Endodermal cell (in vitro differentiated cells): ENCODE measurements around the gene LNX1. TPM values are rescaled to one million over a fixed set of nuclear protein-coding genes. Genes with fewer than 3 reads are reported as not detected.
A peak's percentile ranks its signal among the peaks of the same experiment; 100 is the strongest.

ENCODE experiments used
- DNase-seq: peaks from one replicate; pipeline ENCODE4 v3.0.0-alpha.2; 2017
- H3K27ac ChIP-seq: 2 replicates; pipeline ENCODE4 v1.5.1; 2013; ENCODE audit warnings: mild to moderate bottlenecking, low read depth, low read length, moderate library complexity
- H3K27me3 ChIP-seq: 2 replicates; pipeline ENCODE4 v1.6.1; 2013; ENCODE audit warnings: mild to moderate bottlenecking, low read length, moderate library complexity; ENCODE audit not compliant: insufficient read depth, control insufficient read depth, poor library complexity, severe bottlenecking
- H3K36me3 ChIP-seq: 2 replicates; pipeline ENCODE4 v1.7.0; 2013; ENCODE audit warnings: mild to moderate bottlenecking, low read length, moderate library complexity; ENCODE audit not compliant: control insufficient read depth, insufficient read depth
- H3K4me1 ChIP-seq: one replicate; pipeline ENCODE4 v1.7.0; 2013; ENCODE audit warnings: low read length; ENCODE audit not compliant: control insufficient read depth, insufficient read depth
- H3K4me3 ChIP-seq: 2 replicates; pipeline ENCODE4 v1.5.1; 2013; ENCODE audit warnings: mild to moderate bottlenecking, low read length, moderate library complexity
- H3K9ac ChIP-seq: 2 replicates; pipeline ENCODE4 v1.6.1; 2013; ENCODE audit warnings: mild to moderate bottlenecking, low read length, moderate library complexity; ENCODE audit not compliant: poor library complexity, severe bottlenecking; ENCODE audit errors: extremely low read depth
- H3K9me3 ChIP-seq: 2 replicates; pipeline ENCODE4 v1.6.1; 2013; ENCODE audit warnings: mild to moderate bottlenecking, low read length, moderate library complexity; ENCODE audit not compliant: control insufficient read depth
- H3K27ac Mint-ChIP-seq: 2 replicates; pipeline ENCODE4 v1.8.0; 2020; ENCODE audit warnings: mixed read lengths
- H3K27me3 Mint-ChIP-seq: 2 replicates; pipeline ENCODE4 v1.8.0; 2021; ENCODE audit warnings: mild to moderate bottlenecking, mixed read lengths; ENCODE audit not compliant: insufficient read depth
- H3K36me3 Mint-ChIP-seq: 2 replicates; pipeline ENCODE4 v1.8.0; 2020; ENCODE audit warnings: low read depth, mixed read lengths
- H3K4me1 Mint-ChIP-seq: 2 replicates; pipeline ENCODE4 v1.8.0; 2020; ENCODE audit warnings: mixed read lengths
- H3K4me3 Mint-ChIP-seq: 2 replicates; pipeline ENCODE4 v1.8.0; 2020; ENCODE audit warnings: mild to moderate bottlenecking, moderate library complexity, mixed read lengths
- H3K9me3 Mint-ChIP-seq: 2 replicates; pipeline ENCODE4 v1.8.0; 2020; ENCODE audit warnings: mild to moderate bottlenecking, mixed read lengths
- WGBS, 2 experiments: methylation state at CpG; one replicate each; pipeline versions ENCODE4 v1.1.5 to v1.1.7; 2013; ENCODE audit warnings: missing lambda C conversion rate in 2 of 2, mixed read lengths in 1 of 2; ENCODE audit not compliant: insufficient coverage in 1 of 2, insufficient read length in 1 of 2; 5-methylcytosine and 5-hydroxymethylcytosine counted together
- total RNA-seq, 2 donors: library from RNA; stranded (reverse); fragmentation: NEBNext Ultra II Directional in 1 of 2; extraction: Animal tissue kit (Norgen Biotek cat#: 25700) in 1 of 2; gene quantifications; 2 replicates in 1 of 2; 3 replicates in 1 of 2; pipeline ENCODE4 v1.2.1, GENCODE V29; 2021
- TF ChIP-seq, protein P1 (sequence below): fragments of 200-600 bp; sonication (generic); conservative IDR thresholded peaks from 2 replicates; pipeline ENCODE4 v1.5.0; 2021; ENCODE audit warnings: antibody characterized with exemption, mild to moderate bottlenecking

Gene LNX1
- total RNA-seq, 2 donors from 2014 or later: 4.4 to 5.4 TPM

DNA sequence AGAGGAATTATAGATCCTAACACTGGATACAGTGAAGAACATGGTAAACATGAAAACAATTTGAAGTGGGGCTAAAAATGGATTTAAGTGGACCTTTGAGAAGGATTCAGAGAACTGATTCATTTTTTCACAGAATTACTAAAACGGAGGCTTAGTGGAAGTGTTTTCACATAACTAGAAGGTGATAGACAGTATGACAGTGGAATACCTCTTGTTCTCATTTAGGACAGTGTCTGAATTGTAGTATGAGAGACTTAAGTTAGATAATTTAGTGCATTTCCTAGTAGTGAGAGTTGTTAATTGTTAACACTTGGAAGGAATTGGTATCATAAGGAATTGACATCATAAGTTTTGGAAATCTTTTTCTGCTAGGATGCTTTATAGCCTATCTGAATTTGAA lies 149.7 kb downstream of the LNX1 start:
- Histone ChIP-seq H3K9ac (no peak overlapping the region), H3K4me3 (no peak overlapping the region), H3K27me3 (no peaks in the 10 kb centered on the region), H3K4me1 (no peaks in the 10 kb centered on the region), H3K27ac (no peak overlapping the region), H3K9me3 (no peaks in the 10 kb centered on the region), H3K36me3 (peaks cover 63% of the 10 kb centered on the region)
- DNase-seq: no peak
- Mint-ChIP-seq H3K36me3 (peaks cover 45% of the 10 kb centered on the region), H3K4me1 (peaks cover 10% of the 10 kb centered on the region), H3K27ac (peak overlapping the region; percentile 56), H3K9me3 (no peaks in the 10 kb centered on the region), H3K4me3 (no peak overlapping the region), H3K27me3 (no peaks in the 10 kb centered on the region)
- TF ChIP-seq, protein P1, sequence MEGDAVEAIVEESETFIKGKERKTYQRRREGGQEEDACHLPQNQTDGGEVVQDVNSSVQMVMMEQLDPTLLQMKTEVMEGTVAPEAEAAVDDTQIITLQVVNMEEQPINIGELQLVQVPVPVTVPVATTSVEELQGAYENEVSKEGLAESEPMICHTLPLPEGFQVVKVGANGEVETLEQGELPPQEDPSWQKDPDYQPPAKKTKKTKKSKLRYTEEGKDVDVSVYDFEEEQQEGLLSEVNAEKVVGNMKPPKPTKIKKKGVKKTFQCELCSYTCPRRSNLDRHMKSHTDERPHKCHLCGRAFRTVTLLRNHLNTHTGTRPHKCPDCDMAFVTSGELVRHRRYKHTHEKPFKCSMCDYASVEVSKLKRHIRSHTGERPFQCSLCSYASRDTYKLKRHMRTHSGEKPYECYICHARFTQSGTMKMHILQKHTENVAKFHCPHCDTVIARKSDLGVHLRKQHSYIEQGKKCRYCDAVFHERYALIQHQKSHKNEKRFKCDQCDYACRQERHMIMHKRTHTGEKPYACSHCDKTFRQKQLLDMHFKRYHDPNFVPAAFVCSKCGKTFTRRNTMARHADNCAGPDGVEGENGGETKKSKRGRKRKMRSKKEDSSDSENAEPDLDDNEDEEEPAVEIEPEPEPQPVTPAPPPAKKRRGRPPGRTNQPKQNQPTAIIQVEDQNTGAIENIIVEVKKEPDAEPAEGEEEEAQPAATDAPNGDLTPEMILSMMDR: no peak
- 93 to 100% methylated on average over 1 of the region's 1 CpG for WGBS, 2 experiments

- TF ChIP-seq, protein P1: no peak
- peaks cover 44% of the 10 kb centered on the region for H3K36me3 ChIP-seq
- no peak overlapping the region for H3K27ac Mint-ChIP-seq
- H3K4me1 Mint-ChIP-seq: peaks cover 6% of the 10 kb centered on the region
- no peak overlapping the region for H3K27ac ChIP-seq
- DNase-seq: no peak
- H3K36me3 Mint-ChIP-seq: peaks cover 44% of the 10 kb centered on the region
- 100% methylated on average over 1 of the region's 1 CpG for WGBS, 2 experiments
- no peaks in the 10 kb centered on the region for H3K4me1 ChIP-seq
- H3K4me3 Mint-ChIP-seq: no peak overlapping the region
- no peaks in the 10 kb centered on the region for H3K27me3 Mint-ChIP-seq
- no peaks in the 10 kb centered on the region for H3K27me3 ChIP-seq
- H3K9ac ChIP-seq: no peak overlapping the region
- H3K4me3 ChIP-seq: no peak overlapping the region
- no peaks in the 10 kb centered on the region for H3K9me3 Mint-ChIP-seq
- no peaks in the 10 kb centered on the region for H3K9me3 ChIP-seq
Observed at GRCh38 chr4:53436251-53436650, 155.0 kb downstream of the LNX1 start.

DNA sequence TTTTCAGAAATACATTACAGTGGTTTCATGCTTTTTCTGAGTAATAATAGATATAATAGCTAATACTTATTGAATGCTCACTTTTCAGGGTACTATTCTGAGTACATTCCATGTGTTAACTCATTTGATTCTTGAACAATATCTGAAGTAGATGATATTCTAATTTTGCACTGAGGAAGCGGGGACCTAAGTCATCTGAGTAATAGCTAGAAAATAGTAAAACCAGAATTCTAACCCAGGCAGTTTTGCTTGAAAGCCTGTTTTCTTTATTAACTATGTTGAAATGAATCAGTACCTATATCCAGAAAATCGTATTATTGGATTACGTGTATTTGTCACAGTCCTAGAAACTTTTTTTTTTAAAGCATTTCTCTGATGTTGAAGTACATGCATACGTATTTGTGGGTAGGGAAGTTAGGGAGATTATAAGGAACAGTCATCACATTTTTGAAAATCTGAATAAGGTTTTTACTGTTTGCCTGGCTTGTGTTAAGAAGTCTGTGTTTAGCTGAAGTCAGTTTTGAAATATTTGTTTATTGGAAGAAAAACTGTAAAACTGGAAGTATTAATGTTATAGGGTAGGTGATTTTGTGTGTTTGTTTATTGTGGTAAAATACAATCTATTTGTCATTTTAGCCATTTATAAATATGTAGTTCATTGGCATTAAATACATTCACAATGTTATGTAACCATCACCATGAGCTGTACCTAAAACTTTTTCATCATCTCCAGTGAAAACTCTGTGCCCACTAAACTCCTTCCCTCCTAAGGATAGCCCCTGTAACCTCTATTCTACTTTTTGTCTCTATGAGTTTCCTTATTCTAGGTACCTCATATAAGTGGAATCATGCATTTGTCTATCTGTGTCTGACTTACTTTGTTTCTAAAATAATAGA lies 158.5 kb downstream of the LNX1 start:
- H3K4me3 Mint-ChIP-seq: no peak overlapping the region
- WGBS, 2 experiments: 95% methylated on average over 3 to 4 of the region's 4 CpGs
- Histone ChIP-seq H3K4me1 (no peaks in the 10 kb centered on the region), H3K9me3 (no peaks in the 10 kb centered on the region), H3K36me3 (peaks cover 57% of the 10 kb centered on the region), H3K9ac (no peak overlapping the region), H3K4me3 (no peak overlapping the region), H3K27me3 (no peaks in the 10 kb centered on the region), H3K27ac (no peak overlapping the region)
- no peaks in the 10 kb centered on the region for H3K27me3 Mint-ChIP-seq
- peaks cover 61% of the 10 kb centered on the region for H3K36me3 Mint-ChIP-seq
- DNase-seq: no peak
- H3K9me3 Mint-ChIP-seq: no peaks in the 10 kb centered on the region
- TF ChIP-seq, protein P1: no peak
- no peak overlapping the region for H3K27ac Mint-ChIP-seq
- H3K4me1 Mint-ChIP-seq: no peaks in the 10 kb centered on the region
